C4-2B (cell line): ENCODE data around the gene PER1.

Experiments used
- ZFX ChIP-seq: fragments of 450-650 bp; IDR thresholded peaks from 2 replicates; pipeline ENCODE4 v1.6.1; 2017
- TF ChIP-seq, protein P1 (sequence below): fragments of 450-650 bp; conservative IDR thresholded peaks from 2 replicates; pipeline ENCODE4 v1.5.1; 2017; ENCODE audit warnings: mild to moderate bottlenecking

DNA sequence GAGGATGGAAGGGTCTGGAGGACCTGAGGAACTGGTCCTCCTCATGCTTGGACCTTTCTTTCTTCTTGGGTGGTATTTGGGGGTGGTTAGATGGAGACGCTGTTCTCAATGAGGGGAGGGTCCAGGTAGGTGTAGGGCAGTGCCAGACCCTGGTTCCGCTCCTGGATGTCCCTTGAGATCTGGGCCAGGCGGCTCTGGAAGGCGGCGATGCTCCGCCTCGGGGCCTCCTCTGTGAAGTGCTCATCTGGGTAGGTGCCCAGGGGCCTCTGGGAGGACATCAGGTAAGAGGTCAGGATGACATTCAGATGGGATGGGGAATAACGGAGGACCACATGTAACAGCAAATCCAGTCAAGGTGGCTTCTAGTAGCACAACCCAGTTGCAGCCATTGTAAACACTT lies 55.7 kb downstream of the PER1 start:
- TF ChIP-seq, protein P1, sequence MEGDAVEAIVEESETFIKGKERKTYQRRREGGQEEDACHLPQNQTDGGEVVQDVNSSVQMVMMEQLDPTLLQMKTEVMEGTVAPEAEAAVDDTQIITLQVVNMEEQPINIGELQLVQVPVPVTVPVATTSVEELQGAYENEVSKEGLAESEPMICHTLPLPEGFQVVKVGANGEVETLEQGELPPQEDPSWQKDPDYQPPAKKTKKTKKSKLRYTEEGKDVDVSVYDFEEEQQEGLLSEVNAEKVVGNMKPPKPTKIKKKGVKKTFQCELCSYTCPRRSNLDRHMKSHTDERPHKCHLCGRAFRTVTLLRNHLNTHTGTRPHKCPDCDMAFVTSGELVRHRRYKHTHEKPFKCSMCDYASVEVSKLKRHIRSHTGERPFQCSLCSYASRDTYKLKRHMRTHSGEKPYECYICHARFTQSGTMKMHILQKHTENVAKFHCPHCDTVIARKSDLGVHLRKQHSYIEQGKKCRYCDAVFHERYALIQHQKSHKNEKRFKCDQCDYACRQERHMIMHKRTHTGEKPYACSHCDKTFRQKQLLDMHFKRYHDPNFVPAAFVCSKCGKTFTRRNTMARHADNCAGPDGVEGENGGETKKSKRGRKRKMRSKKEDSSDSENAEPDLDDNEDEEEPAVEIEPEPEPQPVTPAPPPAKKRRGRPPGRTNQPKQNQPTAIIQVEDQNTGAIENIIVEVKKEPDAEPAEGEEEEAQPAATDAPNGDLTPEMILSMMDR: no peak
- no peak for TF ChIP-seq ZFX
